SK-N-SH treated with all-trans-retinoic acid at 6 μM for 48 hours (cell line): ENCODE results near the gene NDUFA13.

Experiments used
- ATAC-seq: fragments of 200-7000 bp; cut with Tn5 transposase; 3 replicates; pipeline ENCODE4 v1.9.1; 2020; ENCODE audit warnings: mild to moderate bottlenecking, moderate library complexity
- ARNTL ChIP-seq: fragments of 450-650 bp; formaldehyde crosslinking; IDR thresholded peaks from 2 replicates; pipeline ENCODE4 v1.5.0; 2020; ENCODE audit warnings: low read depth, mild to moderate bottlenecking, moderate library complexity, borderline replicate concordance
- CSDC2 ChIP-seq: fragments of 250-450 bp; sonication (Bioruptor Pico); IDR thresholded peaks from 2 replicates; pipeline ENCODE4 v1.5.0; 2020; ENCODE audit warnings: mild to moderate bottlenecking, moderate library complexity
- ESRRG ChIP-seq: fragments of 250-450 bp; sonication (Bioruptor Pico); IDR thresholded peaks from 2 replicates; pipeline ENCODE4 v1.6.1; 2021; ENCODE audit warnings: mild to moderate bottlenecking
- GLIS3 ChIP-seq: fragments of 250-450 bp; sonication (Bioruptor Pico); IDR thresholded peaks from 2 replicates; pipeline ENCODE4 v1.5.0; 2020; ENCODE audit warnings: mild to moderate bottlenecking, moderate library complexity
- ISL1 ChIP-seq: fragments of 250-450 bp; sonication (Bioruptor Pico); IDR thresholded peaks from 2 replicates; pipeline ENCODE4 v2.1.2; 2022; ENCODE audit warnings: mild to moderate bottlenecking, moderate library complexity
- OSR1 ChIP-seq: fragments of 250-450 bp; sonication (Bioruptor Pico); IDR thresholded peaks from 2 replicates; pipeline ENCODE4 v1.8.0; 2022; ENCODE audit warnings: moderate library complexity, mild to moderate bottlenecking, inconsistent platforms
- POU6F1 ChIP-seq: fragments of 250-450 bp; sonication (Bioruptor Pico); IDR thresholded peaks from 2 replicates; pipeline ENCODE4 v1.8.0; 2021; ENCODE audit warnings: low read depth, mild to moderate bottlenecking, moderate library complexity, borderline replicate concordance
- PPARA ChIP-seq: fragments of 250-450 bp; sonication (Bioruptor Pico); IDR thresholded peaks from 2 replicates; pipeline ENCODE4 v1.5.0; 2020; ENCODE audit warnings: mild to moderate bottlenecking, borderline replicate concordance
- RARB ChIP-seq: fragments of 250-450 bp; sonication (Bioruptor Pico); IDR thresholded peaks from 2 replicates; pipeline ENCODE4 v1.8.0; 2021; ENCODE audit warnings: mild to moderate bottlenecking, moderate library complexity
- SNAI2 ChIP-seq: fragments of 250-450 bp; sonication (Bioruptor Pico); IDR thresholded peaks from 2 replicates; pipeline ENCODE4 v1.5.0; 2020; ENCODE audit warnings: mild to moderate bottlenecking, moderate library complexity
- TCF4 ChIP-seq: fragments of 250-450 bp; sonication (Bioruptor Pico); IDR thresholded peaks from 2 replicates; pipeline ENCODE4 v1.8.0; 2021; ENCODE audit warnings: mild to moderate bottlenecking, moderate library complexity, borderline replicate concordance
- TOX ChIP-seq: fragments of 250-450 bp; sonication (Bioruptor Pico); IDR thresholded peaks from 2 replicates; pipeline ENCODE4 v1.8.0; 2021; ENCODE audit warnings: mild to moderate bottlenecking, moderate library complexity, borderline replicate concordance
- ZC3H10 ChIP-seq: fragments of 250-450 bp; sonication (Bioruptor Pico); IDR thresholded peaks from 2 replicates; pipeline ENCODE4 v1.5.1; 2021; ENCODE audit warnings: mild to moderate bottlenecking, moderate library complexity
- ZFP3 ChIP-seq: fragments of 250-450 bp; sonication (Bioruptor Pico); IDR thresholded peaks from 2 replicates; pipeline ENCODE4 v1.5.0; 2020; ENCODE audit warnings: mild to moderate bottlenecking, moderate library complexity
- ZFP30 ChIP-seq: fragments of 450-650 bp; formaldehyde crosslinking; IDR thresholded peaks from 2 replicates; pipeline ENCODE4 v1.5.0; 2022; ENCODE audit warnings: mild to moderate bottlenecking, moderate library complexity
- ZNF565 ChIP-seq: fragments of 450-650 bp; formaldehyde crosslinking; conservative IDR thresholded peaks from 2 replicates; pipeline ENCODE4 v1.5.0; 2020; ENCODE audit warnings: low read depth, mild to moderate bottlenecking, moderate library complexity
- ZNF70 ChIP-seq: fragments of 450-650 bp; formaldehyde crosslinking; IDR thresholded peaks from 2 replicates; pipeline ENCODE4 v1.5.0; 2020; ENCODE audit warnings: mild to moderate bottlenecking, moderate library complexity
- ZNF8 ChIP-seq: fragments of 450-650 bp; formaldehyde crosslinking; IDR thresholded peaks from 2 replicates; pipeline ENCODE4 v1.5.0; 2020; ENCODE audit warnings: mild to moderate bottlenecking, moderate library complexity
- TF ChIP-seq, protein P1 (sequence below): fragments of 250-450 bp; sonication (Bioruptor Pico); IDR thresholded peaks from 2 replicates; pipeline ENCODE4 v1.8.0; 2020; ENCODE audit warnings: mild to moderate bottlenecking, moderate library complexity, borderline replicate concordance
- TF ChIP-seq, protein P2 (sequence below): fragments of 250-450 bp; sonication (Bioruptor Pico); IDR thresholded peaks from 2 replicates; pipeline ENCODE4 v1.5.0; 2020; ENCODE audit warnings: mild to moderate bottlenecking, moderate library complexity
- TF ChIP-seq, protein P3 (sequence below): fragments of 250-450 bp; sonication (Bioruptor Pico); IDR thresholded peaks from 2 replicates; pipeline ENCODE4 v1.5.1; 2020; ENCODE audit warnings: low read depth, mild to moderate bottlenecking, moderate library complexity

The NDUFA13 gene

GRCh38 chr19:19510432-19510831, 5.6 kb upstream of the NDUFA13 start:
- ATAC-seq = no peak
- TF ChIP-seq, protein P1, sequence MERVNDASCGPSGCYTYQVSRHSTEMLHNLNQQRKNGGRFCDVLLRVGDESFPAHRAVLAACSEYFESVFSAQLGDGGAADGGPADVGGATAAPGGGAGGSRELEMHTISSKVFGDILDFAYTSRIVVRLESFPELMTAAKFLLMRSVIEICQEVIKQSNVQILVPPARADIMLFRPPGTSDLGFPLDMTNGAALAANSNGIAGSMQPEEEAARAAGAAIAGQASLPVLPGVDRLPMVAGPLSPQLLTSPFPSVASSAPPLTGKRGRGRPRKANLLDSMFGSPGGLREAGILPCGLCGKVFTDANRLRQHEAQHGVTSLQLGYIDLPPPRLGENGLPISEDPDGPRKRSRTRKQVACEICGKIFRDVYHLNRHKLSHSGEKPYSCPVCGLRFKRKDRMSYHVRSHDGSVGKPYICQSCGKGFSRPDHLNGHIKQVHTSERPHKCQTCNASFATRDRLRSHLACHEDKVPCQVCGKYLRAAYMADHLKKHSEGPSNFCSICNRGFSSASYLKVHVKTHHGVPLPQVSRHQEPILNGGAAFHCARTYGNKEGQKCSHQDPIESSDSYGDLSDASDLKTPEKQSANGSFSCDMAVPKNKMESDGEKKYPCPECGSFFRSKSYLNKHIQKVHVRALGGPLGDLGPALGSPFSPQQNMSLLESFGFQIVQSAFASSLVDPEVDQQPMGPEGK (CRISPR knock-in tag) = no peak
- no peak for TF ChIP-seq SNAI2
- no peak for TF ChIP-seq ZFP30 (CRISPR knock-in tag)
- no peak for TF ChIP-seq ESRRG
- TF ChIP-seq ZNF70 = no peak
- TF ChIP-seq OSR1 (CRISPR knock-in tag) = no peak
- no peak for TF ChIP-seq ARNTL
- TF ChIP-seq POU6F1 = no peak
- TF ChIP-seq, protein P2, sequence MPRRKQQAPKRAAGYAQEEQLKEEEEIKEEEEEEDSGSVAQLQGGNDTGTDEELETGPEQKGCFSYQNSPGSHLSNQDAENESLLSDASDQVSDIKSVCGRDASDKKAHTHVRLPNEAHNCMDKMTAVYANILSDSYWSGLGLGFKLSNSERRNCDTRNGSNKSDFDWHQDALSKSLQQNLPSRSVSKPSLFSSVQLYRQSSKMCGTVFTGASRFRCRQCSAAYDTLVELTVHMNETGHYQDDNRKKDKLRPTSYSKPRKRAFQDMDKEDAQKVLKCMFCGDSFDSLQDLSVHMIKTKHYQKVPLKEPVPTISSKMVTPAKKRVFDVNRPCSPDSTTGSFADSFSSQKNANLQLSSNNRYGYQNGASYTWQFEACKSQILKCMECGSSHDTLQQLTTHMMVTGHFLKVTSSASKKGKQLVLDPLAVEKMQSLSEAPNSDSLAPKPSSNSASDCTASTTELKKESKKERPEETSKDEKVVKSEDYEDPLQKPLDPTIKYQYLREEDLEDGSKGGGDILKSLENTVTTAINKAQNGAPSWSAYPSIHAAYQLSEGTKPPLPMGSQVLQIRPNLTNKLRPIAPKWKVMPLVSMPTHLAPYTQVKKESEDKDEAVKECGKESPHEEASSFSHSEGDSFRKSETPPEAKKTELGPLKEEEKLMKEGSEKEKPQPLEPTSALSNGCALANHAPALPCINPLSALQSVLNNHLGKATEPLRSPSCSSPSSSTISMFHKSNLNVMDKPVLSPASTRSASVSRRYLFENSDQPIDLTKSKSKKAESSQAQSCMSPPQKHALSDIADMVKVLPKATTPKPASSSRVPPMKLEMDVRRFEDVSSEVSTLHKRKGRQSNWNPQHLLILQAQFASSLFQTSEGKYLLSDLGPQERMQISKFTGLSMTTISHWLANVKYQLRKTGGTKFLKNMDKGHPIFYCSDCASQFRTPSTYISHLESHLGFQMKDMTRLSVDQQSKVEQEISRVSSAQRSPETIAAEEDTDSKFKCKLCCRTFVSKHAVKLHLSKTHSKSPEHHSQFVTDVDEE (CRISPR knock-in tag) = no peak
- no peak for TF ChIP-seq CSDC2 (CRISPR knock-in tag)
- no peak for TF ChIP-seq PPARA (CRISPR knock-in tag)
- TF ChIP-seq RARB = no peak
- TF ChIP-seq TCF4 = no peak

DNA sequence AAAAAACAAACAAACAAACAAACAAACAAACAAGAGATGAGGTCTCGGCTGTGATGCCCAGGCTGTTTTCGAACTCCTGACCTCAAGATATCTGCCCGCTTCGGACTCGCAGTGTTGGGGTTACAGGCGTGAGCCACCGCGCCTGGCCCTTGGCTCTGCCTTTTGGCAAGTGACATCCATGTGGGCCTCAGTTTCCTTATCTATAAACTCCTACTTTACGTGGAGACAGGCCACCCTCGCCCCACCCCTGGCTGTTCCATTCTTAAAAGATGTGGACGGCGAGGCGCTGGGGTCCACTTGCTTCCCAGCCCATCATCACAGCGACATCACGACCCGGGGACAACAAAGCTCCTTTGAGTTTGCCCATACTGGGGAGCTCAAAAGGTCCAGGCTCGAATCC, 2.3 kb upstream of the NDUFA13 start:
- TF ChIP-seq POU6F1 = no peak
- TF ChIP-seq ESRRG = no peak
- no peak for TF ChIP-seq GLIS3 (CRISPR knock-in tag)
- no peak for TF ChIP-seq ARNTL
- TF ChIP-seq, protein P3, sequence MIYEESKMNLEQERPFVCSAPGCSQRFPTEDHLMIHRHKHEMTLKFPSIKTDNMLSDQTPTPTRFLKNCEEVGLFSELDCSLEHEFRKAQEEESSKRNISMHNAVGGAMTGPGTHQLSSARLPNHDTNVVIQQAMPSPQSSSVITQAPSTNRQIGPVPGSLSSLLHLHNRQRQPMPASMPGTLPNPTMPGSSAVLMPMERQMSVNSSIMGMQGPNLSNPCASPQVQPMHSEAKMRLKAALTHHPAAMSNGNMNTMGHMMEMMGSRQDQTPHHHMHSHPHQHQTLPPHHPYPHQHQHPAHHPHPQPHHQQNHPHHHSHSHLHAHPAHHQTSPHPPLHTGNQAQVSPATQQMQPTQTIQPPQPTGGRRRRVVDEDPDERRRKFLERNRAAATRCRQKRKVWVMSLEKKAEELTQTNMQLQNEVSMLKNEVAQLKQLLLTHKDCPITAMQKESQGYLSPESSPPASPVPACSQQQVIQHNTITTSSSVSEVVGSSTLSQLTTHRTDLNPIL (CRISPR knock-in tag) = no peak
- TF ChIP-seq ZFP3 (CRISPR knock-in tag) = no peak
- no peak for TF ChIP-seq ZC3H10 (CRISPR knock-in tag)
- TF ChIP-seq ZNF565 (CRISPR knock-in tag) = no peak
- no peak for TF ChIP-seq TCF4
- TF ChIP-seq, protein P2 (CRISPR knock-in tag) = no peak
- TF ChIP-seq, all 23 proteins: peak for 0
- no peak for ATAC-seq

GRCh38 chr19:19514215-19514657, 1.8 kb upstream of the NDUFA13 start:
- ATAC-seq = no peak
- TF ChIP-seq ZC3H10 (CRISPR knock-in tag) (no peak), PPARA (CRISPR knock-in tag) (no peak), ISL1 (CRISPR knock-in tag) (no peak), TCF4 (no peak), RARB (no peak), ZNF70 (no peak), ZNF8 (CRISPR knock-in tag) (no peak), SNAI2 (no peak), GLIS3 (CRISPR knock-in tag) (no peak), ZFP3 (CRISPR knock-in tag) (no peak), CSDC2 (CRISPR knock-in tag) (no peak), TOX (no peak), ZFP30 (CRISPR knock-in tag) (no peak), ZNF565 (CRISPR knock-in tag) (no peak)
- TF ChIP-seq, protein P3 (CRISPR knock-in tag) = no peak
